Kidney glomerular epithelial cell (primary cell): ENCODE measurements around the gene GAP43.

ENCODE experiments used
- DNase-seq: peaks from one replicate; lab custom pipeline; 2025; lab: John Stamatoyannopoulos, UW

GAP43 gene

GRCh38 chr3:115623044-115623868, at the start of gene GAP43:
TSS of gene GAP43 (plus strand) at chr3:115623510. CDS start at chr3:115623690, 180 bp downstream.
- peak; percentile 54 for DNase-seq

DNA sequence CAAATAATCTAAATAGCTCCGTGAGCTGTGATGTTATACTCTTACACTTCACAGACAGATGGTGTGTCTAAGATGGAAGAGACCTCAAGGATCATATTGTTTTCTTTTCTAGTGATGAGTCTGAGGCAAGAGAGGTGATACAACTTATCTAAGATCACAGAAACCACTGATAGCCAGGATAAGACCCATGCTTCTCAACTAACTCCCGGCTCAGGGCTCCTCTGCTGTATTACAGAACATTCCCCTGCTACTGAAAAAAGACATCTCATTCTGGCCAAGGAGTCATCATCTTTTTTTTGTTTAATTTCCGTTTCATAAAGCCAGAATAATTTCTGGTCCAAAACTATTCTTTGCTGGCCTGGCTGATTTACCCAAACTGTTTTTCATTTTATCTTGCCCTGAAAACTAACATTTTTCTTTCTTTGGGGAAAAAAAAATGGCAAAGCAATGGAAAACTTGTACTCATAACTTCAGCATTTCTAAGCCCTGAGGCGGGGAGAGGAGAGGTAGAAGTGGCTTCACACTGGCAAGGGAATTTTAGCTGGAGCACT, 46.9 kb upstream of the GAP43 start:
- DNase-seq: no peak

GRCh38 chr3:115577000-115577399, 46.3 kb upstream of the GAP43 start:
- no peak for DNase-seq

DNA sequence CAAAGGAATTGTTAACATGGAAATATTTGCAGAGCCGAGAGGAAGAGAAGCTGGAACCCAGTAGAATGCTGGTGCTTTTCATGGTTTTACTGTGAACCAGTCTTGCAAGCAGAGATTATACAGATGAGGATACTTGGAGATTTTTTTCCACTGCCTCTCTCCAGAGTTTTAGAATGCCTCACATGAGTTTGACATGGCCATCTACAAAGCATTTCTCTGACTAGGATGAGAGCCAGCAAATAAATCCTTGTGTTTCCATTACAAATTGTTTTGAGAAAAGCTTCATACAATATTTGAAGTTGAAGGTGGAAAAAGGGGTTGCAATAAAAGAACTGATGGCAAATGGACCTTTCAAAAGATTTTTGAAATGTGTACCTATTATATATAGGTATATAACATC, 45.0 kb upstream of the GAP43 start:
- no peak for DNase-seq

GRCh38 chr3:115580566-115580965, 42.7 kb upstream of the GAP43 start:
- DNase-seq: no peak

- DNase-seq: no peak
Observed at GRCh38 chr3:115581362-115582135, 41.8 kb upstream of the GAP43 start.

GRCh38 chr3:115588201-115589115, 34.9 kb upstream of the GAP43 start:
- DNase-seq: no peak

GRCh38 chr3:115590873-115591272, 32.4 kb upstream of the GAP43 start:
- DNase-seq: no peak

DNA sequence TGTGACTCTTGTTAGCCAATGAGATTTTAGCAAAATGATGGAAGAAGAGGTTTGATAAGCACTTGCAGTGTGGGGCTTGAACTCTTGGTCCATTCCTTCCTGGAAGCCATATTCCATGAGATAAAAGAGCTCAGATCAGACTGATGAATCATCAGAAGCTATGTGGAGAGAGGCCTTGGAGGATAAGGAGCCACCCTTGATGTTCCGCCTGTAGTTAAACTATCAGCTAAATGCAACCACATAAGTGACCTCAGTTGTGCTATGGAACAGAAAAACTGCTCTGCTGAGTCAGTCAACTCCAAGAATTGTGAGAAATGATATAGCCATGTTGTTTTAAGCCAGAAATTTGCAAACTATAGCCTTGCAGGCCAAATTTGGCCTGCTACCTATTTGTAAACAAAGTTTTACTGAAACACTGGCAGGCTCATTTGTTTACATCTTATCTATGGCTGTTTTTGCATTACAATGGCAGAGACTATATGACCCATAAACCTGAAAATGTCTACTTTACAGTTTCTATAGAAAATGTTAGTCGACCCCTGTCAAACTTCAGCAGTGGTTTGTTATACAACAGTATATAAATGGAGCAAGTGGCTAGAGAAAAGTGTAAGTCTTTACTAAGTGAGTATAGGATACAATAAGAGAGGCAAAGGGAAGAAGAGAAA, 27.6 kb upstream of the GAP43 start:
- DNase-seq: no peak

- no peak for DNase-seq
Observed at GRCh38 chr3:115598216-115598615, 25.1 kb upstream of the GAP43 start.

DNA sequence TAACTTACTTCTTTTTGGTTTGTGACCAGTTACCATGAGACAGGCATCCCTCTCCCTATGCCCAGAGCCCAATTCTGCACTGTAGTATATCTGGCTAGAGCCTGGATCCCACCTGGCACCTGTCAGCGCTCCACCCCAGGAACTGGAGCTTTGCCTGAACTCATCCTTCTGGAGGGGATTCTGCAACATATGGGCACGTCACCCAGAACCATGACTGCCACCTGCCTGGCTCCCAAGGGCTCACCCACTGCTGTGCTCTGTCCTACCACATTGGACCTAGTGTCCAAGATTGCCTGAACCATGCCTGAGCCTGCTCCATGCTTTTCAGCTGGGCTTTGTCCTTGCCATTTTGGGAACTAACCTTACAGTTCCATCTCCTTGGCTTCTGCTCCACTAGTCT, 21.1 kb upstream of the GAP43 start:
- DNase-seq: no peak

DNA sequence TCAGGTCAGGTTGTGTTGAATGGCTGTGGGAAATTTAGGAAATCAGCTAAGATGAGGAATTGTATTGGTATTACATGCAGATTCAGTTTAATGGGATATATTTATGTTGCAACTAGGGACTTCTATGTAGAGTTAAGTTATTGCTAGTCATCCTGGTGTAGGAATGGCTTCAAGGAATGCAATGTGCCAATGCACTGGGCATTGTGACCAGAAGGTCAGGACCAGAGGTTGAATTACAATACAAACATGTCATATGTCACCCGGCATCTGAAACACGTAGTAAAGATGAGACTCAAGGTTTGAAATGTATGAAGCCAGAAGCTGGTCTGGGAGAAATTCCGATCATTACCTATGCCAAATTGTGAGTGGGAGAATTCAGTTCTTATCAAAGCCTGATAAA, 11.7 kb upstream of the GAP43 start:
- DNase-seq: no peak

DNA sequence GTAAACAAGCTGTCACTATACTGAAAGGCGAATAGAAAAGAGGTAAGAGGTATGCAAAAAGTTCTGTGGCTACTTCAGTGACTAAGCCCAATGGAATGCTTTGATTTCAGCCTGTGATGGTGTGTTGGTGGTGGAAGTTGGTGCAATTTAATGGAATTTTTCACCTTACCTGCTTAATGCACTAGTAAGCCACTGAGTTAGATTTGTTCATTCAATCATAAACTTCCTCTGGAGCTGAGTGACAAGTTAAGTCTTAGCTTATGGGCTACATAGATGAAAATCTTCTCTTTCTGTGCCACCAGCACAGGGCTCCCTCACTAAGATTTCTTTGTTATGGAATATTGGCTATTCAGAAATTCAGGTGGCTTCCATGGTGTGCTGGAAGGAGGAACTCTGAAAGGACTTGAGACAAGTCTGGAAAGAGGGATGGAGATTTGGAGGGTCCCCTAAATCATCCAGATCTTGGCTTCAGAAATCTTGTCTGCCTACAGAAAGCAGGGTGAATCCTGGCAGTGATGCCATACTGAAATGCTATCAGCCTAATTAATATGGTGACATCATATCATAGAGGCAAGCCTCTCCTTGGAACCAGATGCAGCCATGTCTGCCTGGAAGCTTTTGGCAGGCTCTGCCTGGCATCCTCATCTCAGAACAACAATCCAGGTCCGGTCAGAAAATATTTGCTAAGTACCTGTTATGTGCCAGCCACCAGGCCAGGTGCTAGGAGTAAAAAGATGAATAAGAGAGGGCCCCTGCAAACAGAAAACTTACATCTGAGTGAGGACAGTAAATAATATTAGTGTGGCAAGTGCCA, 8.1 kb upstream of the GAP43 start:
- peak; percentile 49 for DNase-seq

- no peak for DNase-seq
Observed at GRCh38 chr3:115616461-115616860, 6.8 kb upstream of the GAP43 start.

DNA sequence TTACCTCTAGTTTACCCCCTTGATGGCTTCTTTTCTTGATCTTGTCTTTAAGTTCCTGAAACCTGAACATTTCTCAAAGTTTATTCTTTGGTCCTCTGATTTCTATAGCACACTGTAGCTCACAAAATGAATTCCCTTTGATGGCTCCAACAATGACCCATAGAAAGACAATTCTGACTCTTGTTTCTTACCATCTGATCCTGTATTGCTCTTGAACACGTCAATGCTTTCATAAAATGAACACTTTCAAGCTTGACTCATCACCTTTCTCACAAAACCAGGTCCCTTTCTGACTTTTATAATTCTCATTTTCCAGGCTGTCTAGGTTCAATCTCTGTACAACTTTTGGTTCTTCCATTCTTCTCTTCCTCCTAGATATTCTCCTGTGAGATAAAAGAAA, 5.7 kb upstream of the GAP43 start:
- no peak for DNase-seq

GRCh38 chr3:115624029-115624741, 875 bp downstream of the GAP43 start:
- no peak for DNase-seq

GRCh38 chr3:115624901-115625300, 1.6 kb downstream of the GAP43 start:
- DNase-seq: no peak

DNA sequence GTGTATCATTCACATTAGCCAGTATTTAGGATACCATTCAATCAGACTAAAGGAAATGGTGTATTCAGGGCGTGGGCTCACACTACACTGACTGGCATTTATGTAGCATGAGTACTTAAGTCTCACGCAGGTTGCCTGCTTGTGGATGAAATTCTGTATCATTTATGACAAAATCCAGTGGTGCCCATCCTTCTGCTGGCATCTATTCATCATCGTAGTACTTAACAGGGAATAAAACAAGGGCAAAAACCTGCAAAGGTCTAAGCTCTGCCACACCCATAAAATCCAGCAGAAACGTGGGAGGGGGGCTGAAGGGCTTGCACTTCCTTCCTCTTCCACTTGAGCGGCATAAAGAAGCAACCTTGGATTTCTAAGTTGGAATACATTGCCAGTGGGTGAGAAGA, 2.7 kb downstream of the GAP43 start:
- no peak for DNase-seq

DNA sequence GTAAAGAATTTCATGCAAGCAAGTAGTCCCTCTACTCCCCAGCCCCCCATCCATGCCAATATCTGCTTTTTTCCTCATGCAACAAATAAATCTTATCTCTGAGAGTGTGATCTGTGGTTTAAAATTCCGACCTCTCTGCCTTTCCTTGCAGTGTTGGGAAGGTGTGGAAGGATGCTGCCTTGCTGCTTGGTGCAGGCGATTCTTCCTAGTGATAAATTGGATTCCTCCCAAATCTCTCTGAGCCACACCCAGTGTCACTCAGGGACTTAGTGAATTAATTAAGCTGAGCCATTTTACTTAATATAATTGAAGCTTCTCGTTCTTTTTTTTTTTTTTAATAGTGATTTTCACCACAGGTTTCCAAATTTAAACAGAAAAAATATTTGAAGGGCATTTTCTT, 3.4 kb downstream of the GAP43 start:
- DNase-seq: no peak
